ENCODE results near the gene ENDOD1. TPM values are rescaled to one million over a fixed set of nuclear protein-coding genes. Genes with fewer than 3 reads are reported as not detected.
A peak's percentile ranks its signal among the peaks of the same experiment; 100 is the strongest.
"Not testable (repeated sequence)": the region's sequence is repeated elsewhere in the genome, so short reads cannot be mapped to it uniquely, and the experiment has no call there.

ENDOD1 gene
- polyA plus RNA-seq (ENCODE audit: insufficient read length in 3 of 3): 10 to 100 TPM; 18.1 to 24.4 (median 22.4) TPM
- long read RNA-seq, donor 1, full-length matches to known transcripts: 5 of 5 reads
- long read RNA-seq, donor 1, partial matches to known transcripts: 0 of 5 reads
- long read RNA-seq, donor 1, other reads (novel, unspliced or antisense): 0 of 5 reads
- long read RNA-seq, donor 2, full-length matches to known transcripts: 6 of 6 reads
- long read RNA-seq, donor 2, partial matches to known transcripts: 0 of 6 reads
- long read RNA-seq, donor 2, other reads (novel, unspliced or antisense): 0 of 6 reads
- long read RNA-seq, donor 3, full-length matches to known transcripts: 9 of 9 reads
- long read RNA-seq, donor 3, partial matches to known transcripts: 0 of 9 reads
- long read RNA-seq, donor 3, other reads (novel, unspliced or antisense): 0 of 9 reads
- long read RNA-seq, donor 4, full-length matches to known transcripts: 5 of 5 reads
- long read RNA-seq, donor 4, partial matches to known transcripts: 0 of 5 reads
- long read RNA-seq, donor 4, other reads (novel, unspliced or antisense): 0 of 5 reads
- long read RNA-seq, donor 5: 0 reads
- long read RNA-seq, donor 6, full-length matches to known transcripts: 5 of 5 reads
- long read RNA-seq, donor 6, partial matches to known transcripts: 0 of 5 reads
- long read RNA-seq, donor 6, other reads (novel, unspliced or antisense): 0 of 5 reads
- long read RNA-seq, donor 7, full-length matches to known transcripts: 4 of 44 reads
- long read RNA-seq, donor 7, partial matches to known transcripts: 40 of 44 reads
- long read RNA-seq, donor 7, other reads (novel, unspliced or antisense): 0 of 44 reads
- long read RNA-seq, donor 8, full-length matches to known transcripts: 10 of 23 reads
- long read RNA-seq, donor 8, partial matches to known transcripts: 13 of 23 reads
- long read RNA-seq, donor 8, other reads (novel, unspliced or antisense): 0 of 23 reads
- long read RNA-seq, donor 9, full-length matches to known transcripts: 8 of 8 reads
- long read RNA-seq, donor 9, partial matches to known transcripts: 0 of 8 reads
- long read RNA-seq, donor 9, other reads (novel, unspliced or antisense): 0 of 8 reads
- long read RNA-seq, donor 10, full-length matches to known transcripts: 2 of 2 reads
- long read RNA-seq, donor 10, partial matches to known transcripts: 0 of 2 reads
- long read RNA-seq, donor 10, other reads (novel, unspliced or antisense): 0 of 2 reads
- long read RNA-seq, donor 11, full-length matches to known transcripts: 6 of 6 reads
- long read RNA-seq, donor 11, partial matches to known transcripts: 0 of 6 reads
- long read RNA-seq, donor 11, other reads (novel, unspliced or antisense): 0 of 6 reads
- long read RNA-seq, donor 12, full-length matches to known transcripts: 1 of 1 reads
- long read RNA-seq, donor 12, partial matches to known transcripts: 0 of 1 reads
- long read RNA-seq, donor 12, other reads (novel, unspliced or antisense): 0 of 1 reads
- long read RNA-seq, donor 13: 0 reads
- long read RNA-seq, donor 14, full-length matches to known transcripts: 4 of 4 reads
- long read RNA-seq, donor 14, partial matches to known transcripts: 0 of 4 reads
- long read RNA-seq, donor 14, other reads (novel, unspliced or antisense): 0 of 4 reads
- long read RNA-seq, donor 15, full-length matches to known transcripts: 2 of 2 reads
- long read RNA-seq, donor 15, partial matches to known transcripts: 0 of 2 reads
- long read RNA-seq, donor 15, other reads (novel, unspliced or antisense): 0 of 2 reads
- long read RNA-seq, donor 16, full-length matches to known transcripts: 9 of 9 reads
- long read RNA-seq, donor 16, partial matches to known transcripts: 0 of 9 reads
- long read RNA-seq, donor 16, other reads (novel, unspliced or antisense): 0 of 9 reads

DNA sequence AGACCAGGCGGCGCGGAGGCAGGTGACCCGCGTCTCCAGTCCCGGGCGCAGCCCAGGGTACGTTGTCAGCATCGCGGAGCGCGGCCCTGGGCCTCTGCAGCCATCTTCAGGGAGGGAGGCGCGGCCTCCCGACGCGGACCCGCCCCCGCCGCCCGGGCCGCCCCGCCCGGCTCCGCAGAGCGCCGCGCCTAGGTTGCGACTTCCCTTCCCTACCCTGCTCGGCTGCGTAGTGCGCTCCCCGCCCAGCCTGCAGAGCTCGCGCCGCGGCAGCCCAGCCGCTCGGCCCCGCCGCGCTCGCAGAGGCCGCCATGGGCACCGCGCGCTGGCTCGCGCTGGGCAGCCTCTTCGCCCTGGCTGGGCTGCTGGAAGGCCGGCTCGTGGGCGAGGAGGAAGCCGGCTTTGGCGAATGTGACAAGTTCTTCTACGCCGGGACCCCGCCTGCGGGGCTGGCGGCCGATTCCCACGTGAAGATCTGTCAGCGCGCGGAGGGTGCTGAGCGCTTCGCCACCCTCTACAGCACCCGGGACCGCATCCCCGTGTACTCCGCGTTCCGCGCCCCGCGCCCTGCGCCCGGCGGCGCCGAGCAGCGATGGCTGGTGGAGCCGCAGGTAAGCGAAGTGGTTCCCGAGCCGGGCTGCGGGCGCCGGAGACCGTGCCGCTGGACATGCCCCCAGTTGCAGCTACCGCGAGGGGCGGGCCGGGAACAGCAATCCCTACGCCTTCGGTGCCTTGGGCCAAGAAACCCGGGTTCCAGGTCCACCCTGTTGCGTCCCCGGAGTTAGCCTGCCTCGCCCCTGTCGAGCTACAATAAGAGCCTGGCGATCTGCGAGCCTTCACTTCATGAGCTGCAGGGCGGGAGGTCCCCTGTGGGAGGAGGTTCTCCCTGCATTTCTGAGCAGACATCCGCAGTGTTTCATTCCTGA, at the start of gene ENDOD1:
Gene ENDOD1 (plus strand): TSS at position 227 of the 923 bp plus-strand sequence. CDS start 82 bp downstream, at position 309.
- peak in 9 of 11 donors; percentile 60 to 81 (median 75) for DNase-seq (ENCODE audit: extremely low read depth in 1 of 11, low read depth in 9 of 11, low spot score in 4 of 11)

DNA sequence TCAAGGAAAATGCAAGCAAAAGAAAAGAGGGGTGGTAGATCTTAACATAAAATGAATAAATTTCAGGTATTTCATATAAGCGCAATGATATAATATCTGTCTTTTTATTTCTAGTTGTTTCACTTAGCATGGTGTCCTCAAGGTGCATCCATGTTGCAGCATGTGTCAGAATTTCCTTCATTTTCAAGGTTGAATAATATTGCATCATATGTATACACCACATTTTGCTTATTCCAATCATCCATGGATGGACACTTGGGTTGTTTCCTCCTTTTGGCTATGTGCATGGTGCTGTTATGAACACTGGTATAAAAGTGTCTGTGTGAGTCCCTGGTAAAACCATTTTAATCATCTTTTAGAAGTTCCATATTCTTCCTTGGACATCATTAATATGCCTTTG, 47.4 kb upstream of the ENDOD1 start:
- no peak for DNase-seq (ENCODE audit: extremely low read depth in 1 of 11, low read depth in 9 of 11, low spot score in 4 of 11)

GRCh38 chr11:95042906-95043305, 46.7 kb upstream of the ENDOD1 start:
- no peak for DNase-seq (ENCODE audit: extremely low read depth in 1 of 11, low read depth in 9 of 11, low spot score in 4 of 11)

DNA sequence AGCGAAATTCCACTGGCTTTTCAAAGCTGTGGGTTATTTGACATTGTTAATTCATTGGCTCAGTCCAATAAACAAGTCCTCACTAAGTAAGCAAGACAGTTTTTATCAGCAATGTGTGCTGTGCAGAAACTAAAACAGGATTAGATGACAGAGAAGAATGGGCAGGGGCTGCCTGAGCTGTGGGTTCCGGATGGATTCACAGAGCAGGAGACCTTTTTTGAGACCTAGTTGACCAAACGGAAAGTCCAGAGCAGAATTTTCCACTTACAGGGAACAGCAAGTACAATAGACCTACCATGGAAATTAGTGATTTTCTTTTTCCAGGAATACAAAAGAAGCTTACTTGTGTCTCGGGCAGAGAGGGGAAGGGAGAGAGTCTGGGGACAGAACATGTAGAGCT, 45.6 kb upstream of the ENDOD1 start:
- no peak for DNase-seq (ENCODE audit: extremely low read depth in 1 of 11, low read depth in 9 of 11, low spot score in 4 of 11)

GRCh38 chr11:95045812-95046211, 43.8 kb upstream of the ENDOD1 start:
- no peak for DNase-seq (ENCODE audit: extremely low read depth in 1 of 11, low read depth in 9 of 11, low spot score in 4 of 11)

DNA sequence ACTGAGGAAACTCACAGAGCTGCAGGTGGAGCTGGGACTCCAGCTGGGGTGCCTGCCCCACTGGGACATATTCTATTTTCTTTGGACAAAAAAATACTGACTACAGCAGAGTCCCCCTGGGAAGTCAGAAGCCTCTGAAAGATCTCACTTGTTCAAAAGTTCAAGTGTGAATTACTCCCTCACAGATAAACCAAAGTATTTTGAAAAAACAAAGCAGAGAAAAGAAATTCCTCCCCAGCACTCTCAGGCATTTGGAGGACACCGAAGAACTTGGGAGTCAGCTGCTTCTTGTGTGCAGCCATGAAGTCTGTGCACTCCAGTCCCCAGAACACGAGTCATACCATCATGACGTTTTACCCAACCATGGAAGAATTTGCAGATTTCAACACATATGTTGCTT, 40.5 kb upstream of the ENDOD1 start, which contains the start of gene KDM4F:
Gene KDM4F (plus strand): TSS at position 301 of the 400 bp plus-strand sequence.
- DNase-seq (ENCODE audit: extremely low read depth in 1 of 11, low read depth in 9 of 11, low spot score in 4 of 11): not testable (repeated sequence)

GRCh38 chr11:95050595-95051202, 38.9 kb upstream of the ENDOD1 start:
- no peak for DNase-seq (ENCODE audit: extremely low read depth in 1 of 11, low read depth in 9 of 11, low spot score in 4 of 11)

DNA sequence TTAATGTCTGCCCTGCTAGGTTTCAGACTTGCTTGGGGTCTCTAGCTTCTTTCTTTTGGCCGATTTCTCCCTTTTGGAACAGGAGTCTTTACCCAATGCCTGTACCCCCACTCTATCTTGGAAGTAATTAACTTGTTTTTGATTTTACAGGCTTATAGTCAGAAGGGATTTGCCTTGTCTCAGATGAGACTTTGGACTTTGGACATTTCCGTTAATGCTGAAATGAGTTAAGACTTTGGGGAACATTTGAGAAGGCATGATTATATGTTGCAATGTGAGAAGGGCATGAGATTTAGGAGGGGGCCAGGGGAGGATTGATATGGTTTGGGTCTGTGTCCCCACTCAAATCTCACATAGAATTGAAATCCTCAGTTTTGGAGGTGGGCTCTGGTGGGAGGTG, 35.3 kb upstream of the ENDOD1 start:
- DNase-seq (ENCODE audit: extremely low read depth in 1 of 11, low read depth in 9 of 11, low spot score in 4 of 11): no peak

GRCh38 chr11:95055283-95055897, 34.3 kb upstream of the ENDOD1 start:
- DNase-seq (ENCODE audit: extremely low read depth in 1 of 11, low read depth in 9 of 11, low spot score in 4 of 11): no peak

- DNase-seq (ENCODE audit: extremely low read depth in 1 of 11, low read depth in 9 of 11, low spot score in 4 of 11): no peak
Observed at GRCh38 chr11:95057959-95058358, 31.7 kb upstream of the ENDOD1 start.

DNA sequence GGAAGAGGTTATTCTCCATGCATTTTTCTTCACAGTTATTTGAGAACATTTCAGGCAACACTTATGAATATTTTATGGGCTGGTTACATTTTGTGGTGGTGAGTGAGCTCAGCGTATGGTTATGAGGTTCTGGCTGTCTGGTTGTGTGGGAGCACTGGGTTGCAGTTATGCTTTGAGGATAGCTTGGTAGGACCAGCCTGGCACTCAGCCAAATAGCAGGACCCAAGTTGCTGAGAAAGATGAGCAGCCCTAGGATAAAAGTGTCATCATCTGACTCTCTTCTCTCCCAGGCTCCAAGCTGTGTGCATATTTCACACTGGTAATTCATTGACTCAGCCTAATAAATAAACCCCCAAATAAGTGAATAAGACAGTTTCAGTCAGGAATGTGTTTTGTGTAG, 31.0 kb upstream of the ENDOD1 start:
- DNase-seq (ENCODE audit: extremely low read depth in 1 of 11, low read depth in 9 of 11, low spot score in 4 of 11): no peak

DNA sequence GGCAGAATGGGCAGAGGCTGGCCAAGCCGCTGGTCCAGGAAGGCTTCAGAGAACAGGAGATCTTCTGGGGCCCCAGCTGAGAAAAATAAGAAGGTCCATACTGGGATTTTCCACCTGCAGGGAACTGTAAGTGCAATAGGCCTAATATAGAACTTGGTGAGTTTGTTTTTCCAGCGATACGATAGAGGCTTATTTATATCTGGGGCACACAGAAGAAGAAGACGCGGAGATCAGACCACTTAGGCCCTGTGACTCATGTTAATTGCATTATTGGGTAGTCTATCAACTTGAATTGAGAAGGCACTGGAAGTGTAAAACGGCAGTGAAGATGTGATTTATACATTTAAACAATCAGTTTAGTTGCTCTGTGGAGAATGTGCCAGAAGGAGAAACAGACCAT, 30.6 kb upstream of the ENDOD1 start:
- DNase-seq (ENCODE audit: extremely low read depth in 1 of 11, low read depth in 9 of 11, low spot score in 4 of 11): no peak

DNA sequence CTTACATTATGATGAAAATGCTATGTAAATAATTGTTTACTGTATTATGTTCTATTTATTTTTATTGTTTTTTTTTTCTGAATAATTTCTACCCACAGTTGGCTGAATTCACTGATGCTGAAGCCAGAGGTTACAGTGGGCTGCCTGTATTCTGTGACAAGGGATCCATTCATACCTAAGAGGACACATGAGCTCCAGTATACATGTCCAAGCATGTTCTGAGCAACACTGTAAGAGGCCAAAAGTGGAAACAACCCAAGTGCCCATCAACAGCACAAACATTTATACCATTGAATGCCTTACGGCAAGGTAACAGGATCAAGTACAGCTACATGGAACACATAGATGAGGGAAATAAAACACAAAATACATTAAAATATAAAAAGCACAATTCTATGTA, 24.3 kb upstream of the ENDOD1 start:
- DNase-seq (ENCODE audit: extremely low read depth in 1 of 11, low read depth in 9 of 11, low spot score in 4 of 11): no peak

- peak in 1 of 11 donors; percentile 45 for DNase-seq (ENCODE audit: extremely low read depth in 1 of 11, low read depth in 9 of 11, low spot score in 4 of 11)
Observed at GRCh38 chr11:95066716-95067038, 23.0 kb upstream of the ENDOD1 start, which contains the start of gene SRSF8. Gene SRSF8, plus strand, starts transcription at chr11:95066919. Its CDS starts 308 bp downstream, at chr11:95067227.

GRCh38 chr11:95067039-95067840, 22.4 kb upstream of the ENDOD1 start:
- peak in 8 of 11 donors; percentile 55 to 82 (median 73) for DNase-seq (ENCODE audit: extremely low read depth in 1 of 11, low read depth in 9 of 11, low spot score in 4 of 11)
